ENCODE results near the gene NR2F6.
"Not testable (repeated sequence)": the region's sequence is repeated elsewhere in the genome, so short reads cannot be mapped to it uniquely, and the experiment has no call there.

NR2F6 gene

DNA sequence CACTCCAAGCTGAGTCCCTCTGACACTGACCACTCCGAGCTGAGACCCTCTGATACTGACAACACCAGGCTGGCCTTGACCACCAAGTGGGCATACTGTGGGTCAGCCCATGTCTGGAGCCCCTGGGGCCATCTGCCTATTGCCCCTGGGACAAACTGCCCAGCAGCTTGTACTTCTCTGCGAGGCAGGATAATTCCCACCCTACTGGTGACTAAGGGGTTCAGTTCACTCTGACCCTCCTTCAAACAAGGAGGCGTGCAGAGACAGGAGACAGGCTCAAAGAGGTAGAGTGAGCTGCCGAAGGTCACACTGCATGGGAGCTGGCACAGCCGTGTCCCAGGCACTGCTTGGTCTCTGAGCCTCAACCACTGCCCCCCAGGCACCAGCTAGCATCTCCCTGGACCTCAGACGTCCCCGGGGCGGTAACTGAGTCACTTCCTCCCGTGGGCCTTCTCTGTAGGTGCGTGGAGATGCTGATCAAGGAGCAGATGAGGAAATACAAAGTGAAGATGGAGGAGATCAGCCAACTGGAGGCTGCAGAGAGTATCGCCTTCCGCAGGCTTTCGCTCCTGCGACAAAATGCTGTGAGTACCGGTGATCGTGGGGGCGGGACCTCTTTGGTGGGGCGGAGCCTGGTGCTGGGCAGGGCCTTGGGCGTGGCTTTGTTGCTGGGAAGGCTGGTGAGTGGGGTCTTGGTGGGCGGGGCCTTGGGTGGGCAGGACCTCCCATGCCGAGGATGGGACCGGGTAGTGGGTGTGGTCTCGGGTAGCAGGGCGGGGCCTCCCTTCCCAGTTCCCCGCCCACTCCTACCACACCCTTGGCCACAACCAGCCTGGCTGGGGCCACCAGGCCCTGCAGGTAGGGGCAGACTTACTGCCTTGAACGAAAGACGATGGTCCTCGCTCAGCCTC is 36.3 kb downstream of the NR2F6 start:
- peak; percentile 26 for DNase-seq

GRCh38 chr19:17206736-17207581 is 38.8 kb downstream of the NR2F6 start:
- no peak for DNase-seq

GRCh38 chr19:17205237-17206140 is 40.2 kb downstream of the NR2F6 start:
- no peak for DNase-seq

DNA sequence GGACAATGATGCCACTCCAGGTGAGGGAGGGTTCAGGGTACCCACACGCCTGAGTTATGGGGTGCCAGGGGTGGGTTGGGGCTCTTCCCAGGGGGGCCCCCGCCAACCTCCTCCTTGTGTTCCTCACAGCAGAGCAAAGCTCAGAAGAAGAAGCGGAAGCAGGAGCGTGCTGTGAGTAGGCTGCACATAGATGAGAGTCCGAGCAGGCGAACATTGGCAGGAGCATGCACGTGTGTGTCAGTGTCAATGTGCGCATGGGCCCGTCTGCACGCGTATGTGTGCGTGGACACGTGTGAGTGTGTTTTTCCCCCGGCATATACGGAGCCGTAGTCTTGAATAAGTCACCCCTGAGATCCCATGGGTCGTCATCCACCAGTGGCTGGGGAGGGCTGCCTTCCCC is 43.0 kb downstream of the NR2F6 start:
- DNase-seq, result no peak

- DNase-seq, result no peak
Observed at GRCh38 chr19:17202249-17202648, 43.5 kb downstream of the NR2F6 start.

DNA sequence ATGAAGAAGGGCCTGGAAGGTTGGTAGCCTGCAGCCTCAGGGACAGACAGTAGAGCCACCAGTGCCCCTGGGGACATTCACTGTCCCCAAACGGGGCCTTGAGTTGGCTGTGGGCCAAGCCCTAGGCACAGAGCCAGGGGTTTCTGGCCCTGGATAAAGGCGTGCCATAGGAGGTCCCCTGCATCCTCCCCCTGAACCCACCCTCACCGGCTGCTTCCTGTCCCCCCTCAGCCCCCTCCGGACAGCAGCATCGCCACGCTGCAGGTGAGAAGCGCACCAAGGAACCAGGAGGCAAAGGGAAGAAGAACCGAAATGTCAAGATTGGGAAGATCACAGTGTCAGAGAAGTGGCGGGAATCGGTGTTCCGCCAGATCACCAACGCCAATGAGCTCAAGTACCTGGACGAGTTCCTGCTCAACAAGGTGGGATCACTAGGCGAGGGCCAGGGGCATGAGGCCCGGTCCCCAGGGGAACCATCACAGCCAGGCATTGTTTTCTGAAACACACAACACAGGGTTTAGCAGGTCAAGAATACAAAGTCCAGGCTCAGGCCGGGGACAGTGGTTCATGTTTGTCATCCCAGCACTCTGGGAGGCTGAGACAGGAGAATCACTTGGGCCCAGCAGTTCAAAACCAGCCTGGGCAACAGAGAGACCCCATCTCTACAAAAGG is 45.2 kb downstream of the NR2F6 start:
- DNase-seq, result no peak

DNA sequence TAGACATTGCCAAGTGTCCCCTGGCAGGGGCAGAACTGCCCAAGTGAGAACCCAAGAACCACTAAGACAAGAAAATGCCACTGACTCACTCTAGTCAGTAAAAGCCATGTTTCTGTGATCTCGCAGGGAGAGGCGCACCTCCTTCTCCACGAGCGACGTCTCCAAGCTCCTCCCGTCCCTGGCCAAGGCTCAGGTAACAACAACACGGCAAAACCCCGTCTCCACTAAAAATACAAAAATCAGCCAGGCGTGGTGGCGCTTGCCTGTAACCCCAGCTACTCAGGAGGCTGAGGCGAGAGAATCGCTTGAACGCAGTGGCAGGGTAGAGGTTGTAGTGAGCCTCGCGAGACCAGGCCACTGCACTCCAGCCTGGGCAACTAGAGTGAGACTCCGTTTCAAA is 48.1 kb downstream of the NR2F6 start:
- DNase-seq, result no peak

GRCh38 chr19:17196610-17197009 is 49.1 kb downstream of the NR2F6 start:
- DNase-seq, result no peak

GRCh38 chr19:17195106-17195505 is 50.6 kb downstream of the NR2F6 start:
- DNase-seq, result no peak

DNA sequence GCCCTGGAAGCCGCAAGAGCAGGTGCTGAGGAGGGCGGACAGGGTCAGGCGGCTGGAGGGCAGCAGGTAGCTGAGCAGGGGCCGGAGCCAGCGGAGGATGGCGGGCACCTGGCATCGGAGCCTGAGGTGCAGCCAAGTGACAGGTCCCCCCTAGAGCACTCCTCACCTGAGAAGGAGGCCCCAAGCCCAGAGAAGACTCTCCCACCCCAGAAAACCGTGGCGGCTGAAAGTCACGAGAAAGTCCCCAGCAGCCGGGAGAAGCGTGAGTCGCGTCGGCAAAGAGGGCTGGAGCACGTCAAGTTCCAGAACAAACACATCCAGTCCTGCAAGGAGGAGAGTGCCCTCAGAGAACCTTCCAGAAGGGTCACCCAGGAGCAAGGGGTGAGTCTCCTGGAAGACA is 51.1 kb downstream of the NR2F6 start:
- DNase-seq, result no peak

GRCh38 chr19:17192751-17193150 is 53.0 kb downstream of the NR2F6 start:
- no peak for DNase-seq

DNA sequence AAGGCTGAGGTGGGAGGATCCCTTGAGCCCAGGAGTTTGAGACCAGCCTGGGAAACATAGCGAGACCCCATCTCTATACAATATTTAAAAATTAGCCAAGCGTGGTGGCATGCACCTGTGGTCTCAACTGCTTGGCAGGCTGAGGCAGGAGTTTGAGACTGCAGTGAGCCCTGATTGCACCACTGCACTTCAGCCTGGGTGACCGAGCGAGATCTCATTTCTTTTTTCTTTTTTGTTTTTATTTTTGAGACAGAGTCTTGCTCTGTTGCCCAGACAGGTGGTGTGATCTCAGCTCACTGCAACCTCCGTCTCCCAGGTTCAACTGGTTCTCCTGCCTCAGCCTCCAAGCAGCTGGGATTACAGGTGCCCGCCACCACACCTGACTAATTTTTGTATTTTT is 54.0 kb downstream of the NR2F6 start:
- not testable (repeated sequence) for DNase-seq

- no peak for DNase-seq
Observed at GRCh38 chr19:17185590-17185989, 60.1 kb downstream of the NR2F6 start.

- no peak for DNase-seq
Observed at GRCh38 chr19:17184371-17184841, 61.3 kb downstream of the NR2F6 start.

GRCh38 chr19:17183858-17184321 is 61.8 kb downstream of the NR2F6 start:
- no peak for DNase-seq

DNA sequence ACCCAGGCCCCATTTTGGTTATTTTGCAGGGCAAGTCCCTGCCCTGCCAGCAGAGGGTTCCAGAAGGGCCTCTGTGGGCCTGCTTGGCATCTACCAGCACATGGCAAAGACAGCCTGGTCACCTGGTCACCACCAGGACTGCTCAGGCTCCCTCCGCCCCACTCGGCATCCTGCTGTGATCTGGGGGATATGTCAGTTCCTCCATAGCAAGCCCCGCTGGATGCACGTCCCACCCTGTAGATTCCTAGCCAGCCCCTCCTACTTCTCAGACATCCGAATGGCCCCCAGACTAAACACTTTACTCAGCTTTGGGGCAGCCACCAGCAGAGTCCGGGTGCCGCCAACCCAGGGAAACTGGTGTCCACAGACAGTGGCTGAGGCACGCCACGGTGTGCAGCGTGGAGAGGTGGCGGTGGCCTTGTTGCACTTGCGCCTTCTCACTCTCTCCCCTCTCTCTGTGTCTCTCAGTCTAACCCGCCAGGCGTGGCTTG is 62.4 kb downstream of the NR2F6 start:
- no peak for DNase-seq

Measured in NCI-H226 (cell line).